GM18520 (cell line): Measurements from ENCODE around the gene PTPRN2.
"Not testable (repeated sequence)": the region's sequence is repeated elsewhere in the genome, so short reads cannot be mapped to it uniquely, and the experiment has no call there.

ENCODE experiments used
- ATAC-seq: cut with Tn5 transposase; IDR thresholded peaks from one replicate; pipeline ENCODE4 v1.9.1; 2021; ENCODE audit not compliant: unreplicated experiment

The PTPRN2 gene

DNA sequence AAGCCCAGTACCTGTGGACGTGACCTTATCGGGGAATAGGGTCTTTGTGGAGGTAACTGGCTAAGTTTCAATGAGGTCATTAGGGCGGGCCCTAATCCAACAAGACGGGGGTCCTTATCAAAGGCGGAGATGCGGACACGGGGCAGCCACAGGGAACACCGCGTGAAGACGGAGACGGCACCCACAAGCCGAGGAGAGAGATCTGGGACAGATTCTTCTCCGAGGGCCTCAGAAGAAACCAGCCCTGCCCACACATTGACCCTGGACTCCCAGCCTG is 733.9 kb downstream of the PTPRN2 start:
- ATAC-seq: no peak

GRCh38 chr7:157853076-157853788 is 734.4 kb downstream of the PTPRN2 start:
- ATAC-seq: no peak

DNA sequence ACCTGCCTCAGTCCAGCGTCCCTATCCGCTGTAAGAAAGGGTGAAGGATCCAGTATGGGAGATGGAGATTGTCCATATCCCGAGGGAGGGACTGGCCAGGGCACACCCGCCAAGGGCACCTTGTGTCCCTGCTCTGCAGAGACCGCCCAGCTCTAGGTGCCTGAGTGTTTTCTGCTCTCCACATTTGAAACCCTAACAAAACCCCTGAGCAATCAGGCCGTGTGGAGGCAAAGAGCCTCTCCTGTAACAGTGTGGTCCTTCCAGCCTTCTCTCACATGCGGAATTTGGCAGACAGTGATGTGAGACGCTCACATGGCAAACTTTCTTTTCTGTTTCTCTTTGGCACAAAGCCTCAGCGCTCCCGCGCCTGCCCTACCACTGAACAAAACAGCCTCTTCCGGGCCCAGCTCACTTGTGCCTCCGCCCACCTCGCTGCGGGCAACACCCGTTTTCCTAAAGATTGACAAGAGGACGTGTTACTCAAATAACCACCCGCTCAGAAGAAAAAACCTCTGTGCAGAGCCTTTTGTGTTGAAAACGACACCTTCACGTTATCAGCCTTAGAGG is 736.0 kb downstream of the PTPRN2 start:
- no peak for ATAC-seq

DNA sequence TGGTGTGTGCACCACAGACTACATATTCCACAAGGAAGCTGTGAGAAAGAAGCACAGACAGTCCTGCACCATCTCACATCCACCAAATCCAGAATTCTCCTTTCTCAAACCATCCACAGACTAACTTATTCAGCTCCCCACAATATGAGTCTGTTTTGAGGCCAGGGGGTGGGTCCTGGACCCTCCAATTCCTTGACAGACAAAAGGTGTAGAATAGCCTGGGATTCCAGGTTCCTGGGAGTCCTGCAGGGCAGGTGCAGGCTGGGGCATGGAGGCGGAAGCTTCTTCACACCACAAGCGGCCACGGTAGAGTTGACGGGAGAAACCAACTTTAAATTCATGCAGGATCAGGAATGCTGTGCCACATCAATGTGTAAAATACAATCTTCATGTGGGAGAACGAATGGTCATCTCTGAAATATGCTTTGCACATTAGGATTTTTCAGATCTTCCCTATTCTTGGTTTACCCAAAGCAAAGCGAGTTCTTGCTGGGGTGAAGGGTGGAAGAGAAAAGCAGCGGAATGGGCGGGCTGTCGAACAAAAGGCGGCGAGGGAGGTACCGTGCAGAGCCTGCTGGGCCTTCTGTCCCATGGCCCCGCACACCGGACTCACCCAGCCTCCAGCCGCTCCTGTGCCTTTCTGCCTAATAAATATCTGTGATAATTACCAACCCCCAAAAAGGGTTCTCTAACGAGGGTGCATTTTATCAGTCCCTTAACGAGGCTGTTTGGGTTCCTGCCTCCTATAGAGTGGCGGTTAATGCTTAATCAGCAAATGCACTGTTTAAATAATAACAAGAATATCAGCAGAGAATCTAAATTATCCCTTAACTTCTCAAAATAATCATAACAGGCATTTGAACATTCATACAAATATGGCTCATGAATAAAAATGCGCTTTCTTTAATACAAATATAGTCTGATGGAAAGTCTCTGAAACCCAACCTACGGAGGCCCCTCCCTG is 736.9 kb downstream of the PTPRN2 start:
- no peak for ATAC-seq

DNA sequence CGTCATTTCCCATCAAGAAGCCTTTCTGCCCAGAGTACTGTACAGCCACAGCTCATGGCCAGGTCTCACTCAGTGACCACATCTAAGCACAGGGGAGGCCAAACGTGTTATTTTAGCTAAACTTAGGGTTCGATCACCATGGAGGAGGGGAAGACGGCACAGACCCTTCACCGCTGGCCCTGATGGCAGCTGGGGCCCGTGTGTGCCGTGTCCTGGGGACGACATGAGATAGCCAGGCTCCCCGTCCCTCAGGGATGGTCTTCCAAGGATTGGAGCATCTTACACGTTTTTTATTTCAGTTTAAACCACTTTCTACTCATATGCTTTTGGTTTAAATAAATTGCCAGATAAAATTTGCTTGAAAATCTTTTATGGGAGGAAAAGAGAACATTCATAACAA is 737.9 kb downstream of the PTPRN2 start:
- ATAC-seq: no peak

DNA sequence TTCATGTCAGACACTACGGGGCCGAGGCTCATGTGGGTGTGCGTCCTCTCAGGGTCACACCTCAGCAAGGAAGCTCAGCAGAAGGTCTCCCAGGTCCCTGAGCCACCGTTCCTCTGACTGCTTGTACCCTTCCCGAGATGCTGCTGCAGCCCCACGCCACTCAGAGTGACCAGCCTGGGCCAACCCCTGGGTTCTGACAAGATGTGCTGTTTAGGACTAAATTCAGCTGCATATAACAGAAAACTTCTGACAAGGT is 738.4 kb downstream of the PTPRN2 start:
- ATAC-seq: no peak

DNA sequence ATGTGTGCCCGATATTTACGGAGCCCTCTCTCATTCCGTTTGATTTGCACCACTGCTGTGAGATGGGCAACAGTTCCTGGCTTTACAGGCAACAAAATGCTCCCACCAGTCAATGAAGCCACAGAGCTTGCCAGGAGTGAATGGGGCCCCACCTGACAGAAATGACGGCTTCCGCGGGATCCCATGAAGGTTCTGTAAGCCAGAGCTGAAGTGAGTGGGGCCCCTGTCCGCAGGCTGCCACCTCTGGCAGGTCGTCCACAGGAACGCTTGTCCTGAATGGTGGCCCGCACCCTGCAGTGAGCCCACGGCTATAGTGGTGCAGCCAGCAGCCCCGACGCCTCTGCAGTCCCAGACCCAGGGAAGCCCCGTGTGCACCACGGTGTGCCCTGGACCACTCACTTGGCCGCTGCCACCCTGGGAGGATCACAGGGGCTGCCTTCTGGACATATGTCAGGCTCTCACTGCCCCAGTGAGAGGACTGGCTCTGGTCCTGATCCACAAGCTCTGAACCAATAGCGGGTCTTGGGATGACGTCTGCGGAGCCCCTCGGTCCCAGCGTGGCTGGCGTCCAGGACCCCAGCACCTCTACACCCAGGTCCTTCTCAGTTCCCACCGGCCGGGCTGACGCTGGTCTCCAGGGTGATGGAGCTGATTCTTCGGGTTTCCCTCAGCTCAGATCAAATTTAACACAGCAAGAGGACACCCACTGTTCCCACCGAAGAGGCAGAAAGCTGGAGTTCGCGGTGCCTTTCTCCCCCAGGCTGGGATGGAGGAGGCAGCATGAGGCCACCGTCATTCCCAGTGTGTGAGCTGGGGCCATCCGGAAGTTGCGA is 738.9 kb downstream of the PTPRN2 start:
- ATAC-seq: no peak

- not testable (repeated sequence) for ATAC-seq
Measured at GRCh38 chr7:157847756-157848487, 739.7 kb downstream of the PTPRN2 start.

DNA sequence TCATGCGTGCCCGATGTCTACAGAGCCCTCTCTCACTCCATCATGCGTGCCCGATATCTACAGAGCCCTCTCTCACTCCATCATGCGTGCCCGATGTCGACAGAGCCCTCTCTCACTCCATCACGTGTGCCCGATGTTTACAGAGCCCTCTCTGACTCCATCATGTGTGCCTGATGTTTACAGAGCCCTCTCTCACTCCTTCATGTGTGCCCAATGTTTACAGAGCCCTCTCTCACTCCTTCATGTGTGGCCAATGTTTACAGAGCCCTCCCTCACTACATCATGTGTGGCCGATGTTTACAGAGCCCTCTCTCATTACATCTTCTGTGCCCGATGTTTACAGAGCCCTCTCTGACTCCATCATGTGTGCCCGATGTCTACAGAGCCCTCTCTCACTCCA is 740.9 kb downstream of the PTPRN2 start:
- not testable (repeated sequence) for ATAC-seq

- ATAC-seq: no peak
Measured at GRCh38 chr7:157846271-157846670, 741.4 kb downstream of the PTPRN2 start.

- ATAC-seq: no peak
Measured at GRCh38 chr7:157845203-157845835, 742.3 kb downstream of the PTPRN2 start.

DNA sequence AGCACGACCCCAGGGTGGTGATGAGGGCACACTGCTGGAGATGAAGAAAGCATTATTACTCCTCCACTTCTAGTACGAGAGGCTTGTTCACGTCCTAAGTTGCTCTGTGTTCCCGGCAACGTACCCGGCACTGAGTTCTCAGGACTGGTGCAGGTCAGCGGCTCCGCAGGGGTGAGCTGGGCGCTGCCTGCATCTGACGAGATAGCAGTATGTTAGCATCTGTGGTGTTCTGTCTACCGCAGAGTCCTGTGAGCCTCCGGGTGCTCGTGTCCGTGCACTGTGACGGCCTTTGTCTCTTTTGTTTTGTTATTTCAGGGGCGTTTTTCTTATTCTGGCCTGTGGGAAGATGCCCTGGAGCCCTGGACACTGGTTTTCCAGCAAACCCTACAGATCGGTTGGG is 743.0 kb downstream of the PTPRN2 start:
- no peak for ATAC-seq

DNA sequence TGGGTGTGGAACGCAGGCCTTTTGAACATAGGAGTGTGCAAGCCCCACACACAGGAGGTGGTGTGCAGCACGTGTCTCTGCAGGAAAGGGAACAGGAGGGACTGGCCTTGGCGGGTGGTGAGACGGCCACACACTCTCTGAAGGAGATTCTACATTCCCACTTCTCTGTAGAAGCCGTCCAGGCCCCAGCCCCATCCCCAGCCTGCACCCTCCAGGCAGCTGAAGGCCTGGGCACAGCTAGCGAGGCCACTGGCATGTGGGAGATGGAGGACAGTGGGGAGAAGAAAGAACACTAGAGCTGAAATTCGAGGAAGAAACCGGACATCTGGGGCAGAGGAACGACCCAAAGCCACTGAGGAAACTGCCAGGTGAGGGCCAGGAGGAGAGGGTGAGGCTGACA is 743.5 kb downstream of the PTPRN2 start:
- no peak for ATAC-seq

DNA sequence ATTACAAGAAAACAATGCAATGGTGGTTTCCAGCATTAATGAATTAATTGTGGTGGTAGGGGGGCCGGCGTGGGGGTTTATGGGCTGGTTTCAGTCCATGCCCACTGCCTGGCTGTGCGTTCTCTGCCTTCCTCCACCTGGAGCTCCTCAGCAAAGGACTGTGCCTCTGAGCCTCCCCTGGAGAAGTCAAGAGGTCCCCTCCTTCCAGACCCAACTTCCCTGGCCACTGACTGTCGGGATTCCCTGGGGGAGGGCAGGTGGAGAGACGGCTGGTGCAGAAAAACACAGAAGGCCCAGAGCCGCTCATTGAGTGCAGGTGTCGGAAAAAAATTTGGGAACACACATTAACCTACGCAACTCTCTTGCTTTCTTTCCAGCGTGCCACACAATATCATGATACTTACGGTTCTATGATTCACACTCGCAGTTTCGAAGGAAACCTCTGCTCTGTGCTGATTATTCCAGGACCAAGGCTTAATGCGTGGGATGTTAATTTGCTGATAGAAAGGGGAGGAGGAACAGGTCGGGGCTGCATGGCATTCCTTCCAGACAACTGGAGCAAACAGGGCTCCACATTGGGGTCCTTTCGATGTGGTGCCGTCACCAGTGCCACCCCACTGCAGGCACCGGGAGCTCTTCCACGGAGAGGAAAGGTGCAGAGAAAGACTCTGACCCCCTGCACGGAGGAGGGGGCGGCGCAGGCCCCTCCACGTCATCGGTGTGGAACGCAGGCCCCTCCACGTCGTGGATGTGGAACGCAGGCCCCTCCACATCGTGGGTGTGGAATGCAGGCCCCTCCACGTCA is 744.1 kb downstream of the PTPRN2 start:
- ATAC-seq: no peak

DNA sequence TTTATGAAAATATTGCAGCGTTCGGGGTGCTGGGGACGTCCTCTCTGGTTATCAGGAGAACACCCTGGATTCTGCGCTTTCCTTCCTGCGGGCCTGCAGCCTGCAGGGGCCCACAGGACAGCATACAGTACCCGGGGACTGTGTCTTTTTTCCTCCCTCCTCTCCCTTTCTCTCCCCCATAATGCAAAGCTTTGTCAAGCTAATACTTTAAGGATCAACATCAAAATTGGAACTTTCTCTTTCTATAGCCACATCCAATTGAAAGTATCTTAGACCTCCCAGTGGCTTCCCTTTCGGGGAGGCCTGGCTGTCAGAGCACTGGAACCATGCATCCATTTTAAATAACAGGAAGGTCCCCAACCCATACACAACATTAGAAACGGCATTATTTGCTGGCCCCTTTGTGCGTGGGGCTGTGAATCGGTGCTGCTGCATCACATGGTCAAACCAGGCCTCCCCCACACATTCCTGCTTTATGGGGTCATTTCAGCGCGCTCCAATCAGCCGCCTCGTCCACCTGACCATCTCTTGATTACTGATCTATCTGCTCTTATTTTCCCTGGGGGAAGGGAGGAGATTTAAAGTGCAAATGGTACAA is 745.8 kb downstream of the PTPRN2 start:
- ATAC-seq: no peak

GRCh38 chr7:157840914-157841772 is 746.5 kb downstream of the PTPRN2 start:
- ATAC-seq: no peak

- ATAC-seq: no peak
Measured at GRCh38 chr7:157840174-157840913, 747.3 kb downstream of the PTPRN2 start.
